C4-2B (cell line): ENCODE results near the gene SEMA3C.

Experiments used
- CTCF ChIP-seq: fragments of 450-650 bp; conservative IDR thresholded peaks from 2 replicates; pipeline ENCODE4 v1.5.1; 2017; ENCODE audit warnings: mild to moderate bottlenecking
- ZFX ChIP-seq: fragments of 450-650 bp; IDR thresholded peaks from 2 replicates; pipeline ENCODE4 v1.6.1; 2017

- no peak for TF ChIP-seq CTCF
- TF ChIP-seq ZFX: no peak
Observed at GRCh38 chr7:80768756-80769155, 150.1 kb downstream of the SEMA3C start.
